HG02973 (cell line): Measurements from ENCODE around the gene RBMS1.

ENCODE experiments used
- ATAC-seq: cut with Tn5 transposase; IDR thresholded peaks from one replicate; pipeline ENCODE4 v1.9.1; 2021; ENCODE audit warnings: moderate library complexity; ENCODE audit not compliant: unreplicated experiment

RBMS1 gene

GRCh38 chr2:160315337-160315736 is 178.3 kb downstream of the RBMS1 start:
- ATAC-seq = no peak

- no peak for ATAC-seq
Observed at GRCh38 chr2:160310118-160310828, 183.3 kb downstream of the RBMS1 start.

- ATAC-seq = no peak
Observed at GRCh38 chr2:160309585-160309984, 184.0 kb downstream of the RBMS1 start.

- no peak for ATAC-seq
Observed at GRCh38 chr2:160308915-160309314, 184.7 kb downstream of the RBMS1 start.

GRCh38 chr2:160308476-160308875 is 185.1 kb downstream of the RBMS1 start:
- ATAC-seq = no peak

- ATAC-seq = no peak
Observed at GRCh38 chr2:160306985-160307384, 186.6 kb downstream of the RBMS1 start.

- ATAC-seq = no peak
Observed at GRCh38 chr2:160305081-160305750, 188.4 kb downstream of the RBMS1 start.

- ATAC-seq = no peak
Observed at GRCh38 chr2:160303527-160303926, 190.1 kb downstream of the RBMS1 start.

GRCh38 chr2:160303076-160303475 is 190.5 kb downstream of the RBMS1 start:
- no peak for ATAC-seq

GRCh38 chr2:160301420-160301819 is 192.2 kb downstream of the RBMS1 start:
- no peak for ATAC-seq

GRCh38 chr2:160300203-160300602 is 193.4 kb downstream of the RBMS1 start:
- no peak for ATAC-seq

- ATAC-seq = no peak
Observed at GRCh38 chr2:160299540-160299939, 194.1 kb downstream of the RBMS1 start.

- no peak for ATAC-seq
Observed at GRCh38 chr2:160298960-160299359, 194.6 kb downstream of the RBMS1 start.

GRCh38 chr2:160295519-160296207 is 197.9 kb downstream of the RBMS1 start:
- ATAC-seq = no peak

GRCh38 chr2:160294889-160295288 is 198.7 kb downstream of the RBMS1 start:
- no peak for ATAC-seq

GRCh38 chr2:160294339-160294803 is 199.2 kb downstream of the RBMS1 start:
- ATAC-seq = no peak

GRCh38 chr2:160293391-160294091 is 200.1 kb downstream of the RBMS1 start:
- ATAC-seq = no peak

GRCh38 chr2:160292225-160292624 is 201.4 kb downstream of the RBMS1 start:
- ATAC-seq = no peak

GRCh38 chr2:160291382-160291781 is 202.2 kb downstream of the RBMS1 start:
- ATAC-seq = no peak

GRCh38 chr2:160290598-160290997 is 203.0 kb downstream of the RBMS1 start:
- ATAC-seq = no peak

GRCh38 chr2:160289831-160290230 is 203.8 kb downstream of the RBMS1 start:
- ATAC-seq = no peak
